ENCODE data around the gene POP5.
"Not testable (repeated sequence)": the region's sequence is repeated elsewhere in the genome, so short reads cannot be mapped to it uniquely, and the experiment has no call there.

The POP5 gene

DNA sequence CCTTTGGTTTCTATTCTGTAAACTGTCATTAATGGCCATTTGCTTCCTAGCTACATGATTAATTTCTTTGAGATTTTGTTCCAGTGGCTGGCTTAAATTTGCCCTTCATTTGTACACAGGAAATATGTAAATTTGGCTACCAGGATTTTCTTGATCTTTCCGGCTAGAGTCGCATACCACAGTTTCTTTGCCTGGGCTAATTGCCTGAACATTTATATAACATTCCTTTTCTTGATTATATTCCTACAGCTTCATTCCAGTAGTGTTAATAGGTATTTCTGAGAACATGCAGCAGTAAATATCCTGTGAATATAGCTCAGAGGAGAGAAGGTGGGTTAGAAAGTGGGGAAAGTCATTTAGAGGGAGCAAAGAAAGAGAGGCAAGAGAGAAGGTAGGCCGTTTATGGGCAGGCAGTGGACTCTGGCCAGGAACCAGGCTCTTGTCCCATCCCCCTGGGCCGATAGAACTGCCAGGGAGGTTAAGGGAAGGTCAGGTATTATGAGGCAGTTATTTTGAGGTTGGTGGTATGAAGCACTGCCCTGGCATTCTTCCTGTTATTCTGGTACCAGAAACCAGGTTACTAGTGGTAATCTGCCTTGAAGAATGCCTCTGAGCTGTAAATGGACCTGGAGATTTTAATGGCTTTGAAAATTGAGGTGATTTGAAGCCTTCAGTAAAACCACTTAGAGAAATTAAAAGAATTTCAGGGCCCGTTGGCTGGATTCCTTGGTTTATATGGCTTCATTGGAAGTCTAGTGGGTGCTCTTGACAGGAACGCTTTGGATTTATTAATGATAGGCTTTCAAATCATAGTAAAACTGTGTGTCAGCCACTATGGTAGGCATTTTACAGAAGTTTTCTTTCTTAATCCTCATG, 42.7 kb downstream of the POP5 start:
- DNase-seq (ENCODE audit: low read depth in 1 of 2, low spot score in 1 of 2), result no peak

DNA sequence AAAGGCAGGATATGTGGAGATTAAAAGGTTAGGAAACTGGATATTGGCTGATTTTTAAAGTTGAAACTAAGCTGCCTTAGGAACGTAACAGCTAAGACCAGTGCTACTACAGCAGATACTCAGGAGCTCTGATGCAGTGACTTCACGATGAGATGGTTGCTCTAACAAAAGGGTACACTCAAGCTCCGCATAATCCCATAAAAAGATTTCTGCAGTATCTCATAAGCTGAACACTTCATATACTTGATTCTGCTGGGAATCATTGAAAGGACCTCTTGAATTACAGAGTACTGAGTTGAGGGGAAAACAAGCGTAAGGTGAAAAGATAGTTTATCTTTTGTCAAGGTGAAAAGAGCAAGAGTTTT, 43.4 kb downstream of the POP5 start:
- no peak for DNase-seq (ENCODE audit: low read depth in 1 of 2, low spot score in 1 of 2)

DNA sequence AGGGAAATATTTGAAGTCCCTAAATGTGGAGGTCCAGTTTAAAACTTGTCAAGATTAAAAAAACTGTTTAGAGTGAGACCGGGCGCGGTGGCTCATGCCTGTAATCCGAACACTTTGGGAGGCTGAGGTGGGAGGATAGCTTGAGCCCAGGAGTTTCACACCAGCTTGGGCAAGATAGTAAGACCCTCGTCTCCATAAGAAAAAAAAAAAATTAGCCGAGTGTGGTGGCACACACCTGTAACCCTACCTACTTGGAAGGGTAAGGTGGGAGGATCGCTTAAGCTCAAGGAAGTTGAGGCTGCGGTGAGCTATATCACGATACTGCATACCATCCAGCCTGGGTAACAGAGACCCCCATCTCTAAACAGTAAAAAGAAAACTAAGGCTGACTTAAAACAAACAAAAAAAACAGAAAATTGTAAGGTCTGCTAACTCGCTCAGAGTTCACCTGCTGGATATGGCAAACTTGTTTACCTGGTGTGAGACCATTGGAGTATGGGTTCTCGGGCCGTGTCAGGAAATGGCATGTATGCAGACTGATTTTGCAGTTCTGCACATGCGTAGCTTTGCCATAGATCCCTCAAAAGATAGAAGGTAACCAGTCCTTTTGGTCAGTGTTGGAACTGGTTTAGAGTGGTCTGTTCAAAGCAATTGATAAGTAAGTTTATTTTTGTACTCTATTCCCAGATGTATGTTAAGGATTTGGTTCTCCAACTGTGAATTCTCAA, 45.0 kb downstream of the POP5 start:
- no peak for DNase-seq (ENCODE audit: low read depth in 1 of 2, low spot score in 1 of 2)

DNA sequence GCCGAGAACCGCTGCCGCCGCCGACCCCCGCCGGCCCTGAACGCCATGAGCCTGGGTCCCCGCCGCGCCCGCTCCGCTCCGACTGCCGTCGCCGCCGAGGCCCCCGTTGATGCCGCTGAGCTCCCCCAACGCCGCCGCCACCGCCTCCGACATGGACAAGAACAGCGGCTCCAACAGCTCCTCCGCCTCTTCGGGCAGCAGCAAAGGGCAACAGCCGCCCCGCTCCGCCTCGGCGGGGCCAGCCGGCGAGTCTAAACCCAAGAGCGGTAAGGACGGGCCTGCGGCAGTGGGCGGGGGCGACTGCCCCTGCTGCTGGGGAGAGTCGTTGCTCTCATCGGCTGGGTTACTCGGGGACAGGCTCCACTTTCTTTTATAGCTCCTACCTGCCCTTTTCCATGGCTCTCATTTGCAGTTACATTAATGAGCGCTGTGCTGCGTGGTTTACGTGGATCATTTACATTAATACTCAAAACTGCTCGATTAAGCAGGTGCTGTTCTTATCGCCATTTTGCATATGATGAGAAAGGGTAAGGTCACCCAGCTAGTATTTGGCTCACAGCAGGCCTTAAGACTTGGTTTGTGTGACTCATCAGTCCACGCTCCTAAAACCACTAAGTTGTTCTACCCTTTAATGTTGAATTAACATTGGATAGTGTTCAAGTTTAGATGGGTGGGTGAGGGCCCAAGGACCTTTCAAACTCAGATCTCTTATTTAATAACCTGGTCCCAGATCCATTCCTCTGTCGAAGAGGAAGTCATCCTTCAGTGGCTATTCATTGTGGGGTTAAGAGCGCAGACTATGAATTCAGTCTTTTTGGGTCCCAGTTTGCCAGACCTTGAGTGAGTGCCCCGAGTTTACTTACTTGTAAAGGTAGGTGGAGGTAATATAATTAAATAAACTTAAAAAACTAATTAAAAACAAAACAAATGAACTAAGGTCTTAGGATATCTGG, 46.2 kb downstream of the POP5 start:
- DNase-seq (ENCODE audit: low read depth in 1 of 2, low spot score in 1 of 2), result peak; percentile 13 to 37

DNA sequence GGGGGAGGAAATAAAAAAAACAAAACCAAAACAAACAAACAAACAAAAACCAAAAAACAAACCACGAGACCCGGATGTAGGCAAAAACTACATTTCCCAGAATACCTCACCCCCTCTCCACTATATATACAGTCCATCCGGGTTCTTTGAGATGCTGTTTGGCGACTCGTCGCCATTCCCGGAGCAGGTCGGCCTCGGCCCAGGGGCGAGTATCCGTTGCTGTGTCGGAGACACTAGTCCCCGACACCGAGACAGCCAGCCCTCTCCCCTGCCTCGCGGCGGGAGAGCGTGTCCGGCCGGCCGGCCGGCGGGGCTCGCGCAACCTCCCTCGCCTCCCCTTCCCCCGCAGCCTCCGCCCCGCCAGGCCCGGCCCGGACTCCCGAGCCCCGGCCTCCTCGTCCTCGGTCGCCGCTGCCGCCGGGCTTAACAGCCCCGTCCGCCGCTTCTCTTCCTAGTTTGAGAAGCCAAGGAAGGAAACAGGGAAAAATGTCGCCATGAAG, 46.9 kb downstream of the POP5 start, which contains the start of gene RNF10:
Gene RNF10 (plus strand): TSS at position 154 of the 500 bp plus-strand sequence. CDS start 456 bp downstream, outside the sequence.
- peak; percentile 39 to 74 for DNase-seq (ENCODE audit: low read depth in 1 of 2, low spot score in 1 of 2)

DNA sequence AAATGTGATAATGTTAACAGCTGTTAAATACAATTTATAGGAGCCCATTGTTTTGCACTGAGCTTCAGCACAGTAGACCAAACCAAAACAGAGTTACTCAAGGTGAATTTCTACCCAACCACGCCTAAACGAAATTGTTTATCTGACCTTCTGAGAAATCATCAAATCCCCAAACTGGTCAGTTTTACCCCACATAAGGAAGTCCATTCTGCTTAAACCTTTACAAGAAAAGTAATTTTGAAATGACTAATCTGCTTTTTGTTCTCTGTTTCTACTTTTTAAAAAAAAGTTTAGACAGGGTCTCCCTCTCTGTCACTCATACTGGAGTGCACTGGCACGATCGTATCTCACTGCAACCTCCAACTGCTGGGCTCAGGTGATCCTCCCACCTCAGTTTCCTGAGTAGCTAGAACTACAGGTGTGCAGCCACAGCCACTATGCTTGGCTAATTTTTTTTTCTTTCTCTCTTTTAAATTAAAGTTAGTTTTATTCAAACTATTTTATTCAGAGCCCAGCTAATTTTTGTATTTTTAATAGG, 48.4 kb downstream of the POP5 start:
- no peak for DNase-seq (ENCODE audit: low read depth in 1 of 2, low spot score in 1 of 2)

DNA sequence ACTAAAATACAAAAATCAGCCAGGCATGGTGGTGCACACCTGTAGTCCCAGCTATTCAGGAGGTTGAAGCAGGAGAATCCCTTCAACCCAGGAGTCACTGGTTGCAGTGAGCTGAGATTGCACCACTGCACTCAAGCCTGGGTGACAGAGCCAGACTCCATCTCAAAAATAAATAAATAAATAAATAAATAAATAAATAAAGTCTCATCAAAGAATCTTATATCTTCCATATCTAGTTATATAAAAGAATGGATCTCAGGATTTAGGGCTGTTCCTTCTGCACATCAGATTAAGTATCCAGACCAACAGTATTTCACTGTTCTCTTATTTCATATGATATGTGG, 50.8 kb downstream of the POP5 start:
- DNase-seq (ENCODE audit: low read depth in 1 of 2, low spot score in 1 of 2), result not testable (repeated sequence)

DNA sequence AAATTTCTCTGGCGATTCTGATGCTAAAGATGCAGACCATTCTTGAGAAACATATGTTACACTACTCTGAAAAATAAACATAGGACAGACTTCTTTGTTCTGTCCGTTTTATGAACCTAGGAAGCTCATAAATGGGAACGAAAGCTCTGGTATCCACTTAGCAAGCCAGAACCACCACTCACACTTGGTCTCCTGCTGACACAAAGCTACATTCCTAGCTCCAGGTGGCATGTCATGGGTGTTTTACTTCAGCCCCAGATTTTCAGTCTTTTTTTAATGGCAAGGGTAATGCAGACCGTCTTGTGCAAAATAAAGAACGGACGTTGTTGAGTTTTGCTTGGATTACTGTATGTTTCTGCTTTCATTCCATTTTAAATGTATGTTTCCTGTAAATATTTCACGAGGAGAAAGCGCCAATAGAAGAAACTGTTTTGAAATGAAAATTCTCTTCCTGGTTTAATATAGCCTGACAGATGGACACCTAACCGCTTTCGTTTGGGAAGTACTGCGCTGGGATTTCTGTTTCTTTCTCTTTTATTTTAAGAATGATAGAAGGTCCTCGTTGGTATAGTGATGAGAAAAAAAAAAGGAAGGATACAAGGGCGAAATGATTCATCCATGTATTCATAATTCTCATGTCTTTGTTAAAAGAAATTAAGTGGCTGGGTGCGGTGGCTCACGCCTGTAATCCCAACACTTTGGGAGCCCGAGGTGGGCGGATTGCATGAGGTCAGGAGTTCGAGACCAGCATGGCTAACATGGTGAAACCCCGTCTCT, 51.4 kb downstream of the POP5 start:
- no peak for DNase-seq (ENCODE audit: low read depth in 1 of 2, low spot score in 1 of 2)

DNA sequence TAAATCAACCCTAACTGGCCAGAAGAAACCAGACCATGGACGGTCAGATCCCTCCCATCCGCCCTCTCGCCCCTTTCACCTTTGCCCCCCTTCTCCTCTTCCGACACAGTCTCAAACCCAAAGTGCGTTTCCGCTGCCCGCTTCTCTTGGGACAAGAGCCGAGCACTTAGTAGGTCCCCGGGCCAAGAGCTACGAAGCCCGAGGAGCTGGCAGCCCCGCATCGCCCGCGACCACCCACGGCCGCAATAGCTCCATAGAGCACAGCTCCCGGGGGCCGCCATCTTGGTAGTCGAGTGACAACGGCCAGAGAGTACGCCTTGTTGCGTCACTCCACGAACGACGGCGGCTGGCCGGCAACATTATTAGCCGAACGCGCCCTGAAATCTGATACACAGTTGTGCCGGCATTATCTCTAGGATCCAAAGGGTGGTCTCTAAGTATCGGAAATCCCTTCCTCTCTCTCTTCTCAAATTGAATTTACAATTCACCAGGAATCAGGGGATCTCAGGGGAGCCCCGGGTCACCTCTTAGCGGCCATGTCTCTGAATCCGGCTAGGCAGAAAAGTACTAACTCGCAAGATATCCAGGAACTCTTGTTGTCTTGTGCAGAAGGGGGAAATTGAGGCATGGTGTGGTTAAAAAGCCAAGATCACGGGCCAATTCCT, 52.2 kb downstream of the POP5 start, which contains the start of gene COQ5:
Gene COQ5 (minus strand): TSS at position 298 of the 665 bp plus-strand sequence. CDS start 17 bp downstream, at position 281.
- DNase-seq (ENCODE audit: low read depth in 1 of 2, low spot score in 1 of 2), result peak; percentile 64 to 84
